ENCODE measurements around the gene AKAP7. TPM values are rescaled to one million over a fixed set of nuclear protein-coding genes. Genes with fewer than 3 reads are reported as not detected.

AKAP7 gene
- total and polyA plus RNA-seq, 2 experiments from 2014 or later: 18.4 to 54.4 TPM

DNA sequence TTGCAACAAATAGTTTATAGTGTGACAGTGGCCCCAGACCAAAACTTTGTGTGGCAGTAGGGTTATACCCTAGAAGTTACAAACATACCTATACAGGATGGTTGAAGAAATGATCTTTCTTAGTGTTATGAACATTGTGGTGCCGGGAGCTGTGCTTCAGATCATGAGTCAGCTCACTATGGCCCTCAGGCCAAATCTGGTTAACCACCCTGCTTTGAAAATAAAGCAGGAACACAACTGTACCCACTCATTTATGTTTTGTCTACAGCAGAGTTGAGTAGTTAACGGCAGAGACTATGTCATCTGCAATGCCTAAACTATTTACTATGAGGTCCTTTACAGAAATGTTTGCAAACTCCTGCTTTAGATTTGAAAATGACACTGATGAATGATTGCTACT, 24.3 kb downstream of the AKAP7 start:
- Histone ChIP-seq H4K20me1 (ENCODE audit: insufficient read depth, poor library complexity, severe bottlenecking) (no peaks in the 10 kb centered on the region), H3K36me3 (replicated peaks; ENCODE audit: insufficient read depth, low read depth) (no peaks in the 10 kb centered on the region), H3K27me3 (no peaks in the 10 kb centered on the region), H3K4me1 (ENCODE audit: insufficient read depth) (peaks cover 5% of the 10 kb centered on the region), H3K9me3 (ENCODE audit: low read depth) (no peaks in the 10 kb centered on the region), H2AFZ (no peak overlapping the region), H3K79me2 (no peaks in the 10 kb centered on the region), H3K27ac (no peak overlapping the region), H3K4me2 (no peak overlapping the region), H3K9me2 (replicated peaks; ENCODE audit: insufficient read depth) (no peaks in the 10 kb centered on the region), H3K4me3 (no peak overlapping the region)
- 71% methylated on average over 2 of the region's 2 CpGs for WGBS (ENCODE audit: low lambda C conversion rate, missing lambda C conversion rate)
- TF ChIP-seq, protein P1, sequence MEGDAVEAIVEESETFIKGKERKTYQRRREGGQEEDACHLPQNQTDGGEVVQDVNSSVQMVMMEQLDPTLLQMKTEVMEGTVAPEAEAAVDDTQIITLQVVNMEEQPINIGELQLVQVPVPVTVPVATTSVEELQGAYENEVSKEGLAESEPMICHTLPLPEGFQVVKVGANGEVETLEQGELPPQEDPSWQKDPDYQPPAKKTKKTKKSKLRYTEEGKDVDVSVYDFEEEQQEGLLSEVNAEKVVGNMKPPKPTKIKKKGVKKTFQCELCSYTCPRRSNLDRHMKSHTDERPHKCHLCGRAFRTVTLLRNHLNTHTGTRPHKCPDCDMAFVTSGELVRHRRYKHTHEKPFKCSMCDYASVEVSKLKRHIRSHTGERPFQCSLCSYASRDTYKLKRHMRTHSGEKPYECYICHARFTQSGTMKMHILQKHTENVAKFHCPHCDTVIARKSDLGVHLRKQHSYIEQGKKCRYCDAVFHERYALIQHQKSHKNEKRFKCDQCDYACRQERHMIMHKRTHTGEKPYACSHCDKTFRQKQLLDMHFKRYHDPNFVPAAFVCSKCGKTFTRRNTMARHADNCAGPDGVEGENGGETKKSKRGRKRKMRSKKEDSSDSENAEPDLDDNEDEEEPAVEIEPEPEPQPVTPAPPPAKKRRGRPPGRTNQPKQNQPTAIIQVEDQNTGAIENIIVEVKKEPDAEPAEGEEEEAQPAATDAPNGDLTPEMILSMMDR (IDR thresholded peaks at IDR 0.05; ENCODE audit: poor library complexity): no peak
- TF ChIP-seq EZH2 (IDR thresholded peaks at IDR 0.05; ENCODE audit: borderline replicate concordance) (no peak), EZH2phosphoT487 (IDR thresholded peaks at IDR 0.05; ENCODE audit: low read depth, severe bottlenecking, unreplicated experiment) (no peak)
- DNase-seq (ENCODE audit: low spot score): no peak

DNA sequence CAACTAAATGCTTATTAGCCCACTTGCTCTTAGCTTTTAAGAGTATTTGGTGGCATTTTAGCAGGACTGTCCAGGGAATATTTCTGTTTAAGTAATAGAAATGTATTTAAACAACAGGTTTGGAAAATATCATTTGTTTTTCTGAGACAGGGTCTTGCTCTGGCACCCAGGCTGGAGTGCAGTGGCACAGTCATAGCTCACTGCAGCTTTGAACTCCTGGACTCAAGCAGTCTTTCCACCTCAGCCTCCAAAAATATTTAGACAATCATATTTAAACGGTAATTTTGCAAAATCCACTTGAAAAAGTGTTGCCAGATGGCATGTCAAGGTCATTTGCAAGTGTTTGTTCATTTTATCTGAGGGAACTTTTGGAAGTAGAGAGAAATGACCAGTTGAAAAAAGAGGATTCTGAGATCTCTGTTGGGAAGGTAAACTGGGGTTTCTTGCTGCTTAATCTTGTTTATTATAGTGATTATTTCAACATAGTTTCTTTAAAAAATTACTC, 25.0 kb downstream of the AKAP7 start:
- Histone ChIP-seq H2AFZ (no peak overlapping the region), H4K20me1 (ENCODE audit: insufficient read depth, poor library complexity, severe bottlenecking) (no peaks in the 10 kb centered on the region), H3K4me2 (no peak overlapping the region), H3K36me3 (replicated peaks; ENCODE audit: insufficient read depth, low read depth) (no peaks in the 10 kb centered on the region), H3K27ac (no peak overlapping the region), H3K9me2 (replicated peaks; ENCODE audit: insufficient read depth) (no peaks in the 10 kb centered on the region), H3K9me3 (ENCODE audit: low read depth) (no peaks in the 10 kb centered on the region), H3K4me1 (ENCODE audit: insufficient read depth) (peaks cover 11% of the 10 kb centered on the region), H3K4me3 (no peak overlapping the region), H3K27me3 (no peaks in the 10 kb centered on the region), H3K79me2 (no peaks in the 10 kb centered on the region)
- TF ChIP-seq EZH2phosphoT487 (IDR thresholded peaks at IDR 0.05; ENCODE audit: low read depth, severe bottlenecking, unreplicated experiment): no peak
- TF ChIP-seq EZH2 (IDR thresholded peaks at IDR 0.05; ENCODE audit: borderline replicate concordance): no peak
- TF ChIP-seq, protein P1 (IDR thresholded peaks at IDR 0.05; ENCODE audit: poor library complexity): no peak
- WGBS (ENCODE audit: low lambda C conversion rate, missing lambda C conversion rate): 69% methylated on average over 1 of the region's 1 CpG
- DNase-seq (ENCODE audit: low spot score): no peak

DNA sequence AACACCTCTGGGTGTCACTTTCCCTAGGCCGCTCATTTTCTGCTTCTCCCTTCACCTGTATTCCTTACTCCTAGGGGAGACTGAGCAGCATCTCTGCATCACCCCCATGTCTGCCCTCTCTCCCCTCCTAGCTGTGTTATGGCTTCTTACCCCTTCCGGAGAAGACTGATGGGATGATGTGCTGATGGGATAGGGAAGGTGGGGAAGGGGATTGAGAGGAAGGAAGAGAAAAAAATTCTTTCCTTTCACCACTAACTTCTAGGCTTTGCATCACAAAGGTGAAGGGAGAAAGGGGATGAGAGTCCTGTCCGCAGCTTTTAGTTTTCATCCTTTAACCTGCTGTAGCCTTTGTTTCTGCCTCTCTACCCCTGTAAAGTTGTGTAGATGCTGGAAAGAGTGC, 26.7 kb downstream of the AKAP7 start:
- Histone ChIP-seq H4K20me1 (ENCODE audit: insufficient read depth, poor library complexity, severe bottlenecking) (no peaks in the 10 kb centered on the region), H3K4me2 (no peak overlapping the region), H2AFZ (no peak overlapping the region), H3K4me3 (no peak overlapping the region), H3K27me3 (no peaks in the 10 kb centered on the region), H3K79me2 (no peaks in the 10 kb centered on the region), H3K36me3 (replicated peaks; ENCODE audit: insufficient read depth, low read depth) (no peaks in the 10 kb centered on the region), H3K4me1 (ENCODE audit: insufficient read depth) (peaks cover 11% of the 10 kb centered on the region), H3K27ac (no peak overlapping the region), H3K9me3 (ENCODE audit: low read depth) (no peaks in the 10 kb centered on the region), H3K9me2 (replicated peaks; ENCODE audit: insufficient read depth) (no peaks in the 10 kb centered on the region)
- TF ChIP-seq, protein P1 (IDR thresholded peaks at IDR 0.05; ENCODE audit: poor library complexity): no peak
- TF ChIP-seq EZH2 (IDR thresholded peaks at IDR 0.05; ENCODE audit: borderline replicate concordance): no peak
- no peak for TF ChIP-seq EZH2phosphoT487 (IDR thresholded peaks at IDR 0.05; ENCODE audit: low read depth, severe bottlenecking, unreplicated experiment)
- no peak for DNase-seq (ENCODE audit: low spot score)
- 89% methylated on average over 3 of the region's 3 CpGs for WGBS (ENCODE audit: low lambda C conversion rate, missing lambda C conversion rate)
